NCI-H226 (cell line): ENCODE measurements around the gene CYB5B.

Source experiments
- DNase-seq: peaks from one replicate; pipeline ENCODE4 v3.0.0-alpha.2; 2015

Gene CYB5B

GRCh38 chr16:69424053-69424934 is at the start of gene CYB5B:
TSS of gene CYB5B (plus strand) at chr16:69424619. CDS start at chr16:69424684, 65 bp downstream.
- DNase-seq: peak; percentile 98

GRCh38 chr16:69376393-69377059 is 47.9 kb upstream of the CYB5B start:
- DNase-seq: no peak

GRCh38 chr16:69378036-69378435 is 46.4 kb upstream of the CYB5B start:
- no peak for DNase-seq

GRCh38 chr16:69378760-69379159 is 45.7 kb upstream of the CYB5B start:
- DNase-seq: no peak

- DNase-seq: no peak
Measured at GRCh38 chr16:69381231-69381630, 43.2 kb upstream of the CYB5B start.

GRCh38 chr16:69382421-69382820 is 42.0 kb upstream of the CYB5B start:
- no peak for DNase-seq

GRCh38 chr16:69384974-69385373 is 39.4 kb upstream of the CYB5B start:
- no peak for DNase-seq

GRCh38 chr16:69386596-69386995 is 37.8 kb upstream of the CYB5B start:
- peak; percentile 31 for DNase-seq

- DNase-seq: no peak
Measured at GRCh38 chr16:69393898-69394849, 30.2 kb upstream of the CYB5B start.

- no peak for DNase-seq
Measured at GRCh38 chr16:69395859-69396186, 28.6 kb upstream of the CYB5B start.

GRCh38 chr16:69396187-69397061 is 28.0 kb upstream of the CYB5B start:
- peak; percentile 59 for DNase-seq

GRCh38 chr16:69397821-69398521 is 26.4 kb upstream of the CYB5B start:
- peak; percentile 75 for DNase-seq

GRCh38 chr16:69399361-69399760 is 25.1 kb upstream of the CYB5B start:
- DNase-seq: peak; percentile 50

- DNase-seq: no peak
Measured at GRCh38 chr16:69402439-69402838, 22.0 kb upstream of the CYB5B start.

GRCh38 chr16:69404275-69404805 is 20.1 kb upstream of the CYB5B start:
- peak; percentile 51 for DNase-seq

- no peak for DNase-seq
Measured at GRCh38 chr16:69405326-69405725, 19.1 kb upstream of the CYB5B start.

- DNase-seq: no peak
Measured at GRCh38 chr16:69405757-69406156, 18.7 kb upstream of the CYB5B start.

- peak; percentile 32 for DNase-seq
Measured at GRCh38 chr16:69406780-69407331, 17.6 kb upstream of the CYB5B start.

GRCh38 chr16:69407702-69408323 is 16.6 kb upstream of the CYB5B start:
- DNase-seq: no peak

GRCh38 chr16:69408475-69408874 is 15.9 kb upstream of the CYB5B start:
- DNase-seq: no peak
